NOMO-1 treated with DMSO at 0.1 percent for 48 hours (cell line): ENCODE measurements around the gene HOXC5.
"Not testable (repeated sequence)": the region's sequence is repeated elsewhere in the genome, so short reads cannot be mapped to it uniquely, and the experiment has no call there.

Experiments used
- DNase-seq: peaks from one replicate; lab custom pipeline; 2025; ENCODE audit not compliant: unreplicated experiment; lab: John Stamatoyannopoulos, UW

The HOXC5 gene

GRCh38 chr12:54032086-54032619 lies 697 bp upstream of the HOXC5 start:
- no peak for DNase-seq

GRCh38 chr12:54033106-54033979 lies 493 bp downstream of the HOXC5 start:
- DNase-seq: no peak

- DNase-seq: no peak
Measured at GRCh38 chr12:54033980-54034784, 1.3 kb downstream of the HOXC5 start.

GRCh38 chr12:54034785-54035310 lies 2.0 kb downstream of the HOXC5 start:
- DNase-seq: no peak

DNA sequence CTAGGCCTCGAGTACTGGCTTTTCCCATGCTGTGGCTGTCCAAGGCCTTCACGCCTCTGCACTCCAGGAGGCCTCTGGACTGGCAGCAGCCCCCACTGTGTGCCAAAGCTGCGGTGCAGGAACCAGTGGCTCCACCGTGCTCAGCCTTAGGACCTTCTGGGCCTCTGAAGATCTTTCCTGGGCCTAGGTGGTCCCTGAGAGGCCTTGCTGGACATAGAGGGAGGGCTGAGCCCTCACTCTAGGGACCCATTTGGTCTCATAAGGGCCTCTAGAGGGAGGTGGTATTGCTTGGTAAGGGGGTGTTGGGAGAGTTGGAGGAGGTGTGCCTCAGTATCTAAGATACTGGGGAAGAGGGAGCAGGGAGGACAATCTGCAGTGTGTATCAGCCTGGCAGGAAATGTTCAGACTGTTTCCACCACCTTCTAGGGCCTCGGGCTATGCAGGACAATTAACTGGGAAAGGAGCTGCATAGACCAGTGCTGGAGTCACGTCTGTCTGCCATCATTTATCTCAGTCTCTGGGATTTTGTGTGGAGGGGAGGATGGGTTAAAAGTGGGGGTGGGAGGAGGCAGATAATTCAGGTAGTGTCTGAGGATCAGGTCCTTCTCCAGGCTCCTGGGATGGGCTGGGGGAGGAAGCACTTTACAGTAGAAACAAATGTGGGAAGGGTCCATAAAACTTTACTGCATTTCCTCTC lies 2.9 kb downstream of the HOXC5 start:
- DNase-seq: no peak

DNA sequence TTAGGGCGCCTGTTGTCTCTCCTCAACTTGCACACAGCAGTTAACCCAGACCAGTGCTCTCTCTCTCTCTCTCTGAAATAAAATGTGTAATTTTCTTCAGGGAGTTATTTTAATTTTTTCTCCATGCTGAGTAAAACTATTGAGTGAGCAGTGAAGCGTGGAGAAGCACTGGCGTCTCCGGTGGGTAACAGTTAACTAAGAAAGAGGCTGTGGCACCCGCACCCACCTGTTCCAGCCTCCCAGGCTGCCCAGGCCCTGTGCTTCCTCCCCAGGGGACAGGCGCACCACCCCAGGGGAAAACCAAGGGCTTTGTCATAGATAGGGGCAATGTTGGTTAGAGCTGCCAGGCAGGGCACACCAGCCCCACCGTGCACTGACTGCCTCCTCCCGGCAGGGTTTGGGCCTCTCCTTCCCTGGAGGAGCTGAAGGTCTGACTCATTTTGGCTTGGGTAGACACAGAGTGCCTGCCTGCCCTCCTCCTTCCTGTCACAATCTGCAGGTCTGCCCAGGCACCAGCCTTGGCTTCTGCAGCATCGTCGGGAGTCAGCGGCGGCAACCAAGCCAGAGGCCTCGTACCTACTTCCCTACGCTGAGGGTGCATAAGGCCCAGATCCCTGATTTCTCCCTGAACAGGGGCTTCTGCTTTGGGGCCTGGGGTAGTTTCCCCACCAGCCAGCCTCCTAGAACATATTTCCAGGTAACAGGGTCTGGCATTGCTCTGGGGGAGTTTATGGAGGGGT lies 3.9 kb downstream of the HOXC5 start:
- no peak for DNase-seq

DNA sequence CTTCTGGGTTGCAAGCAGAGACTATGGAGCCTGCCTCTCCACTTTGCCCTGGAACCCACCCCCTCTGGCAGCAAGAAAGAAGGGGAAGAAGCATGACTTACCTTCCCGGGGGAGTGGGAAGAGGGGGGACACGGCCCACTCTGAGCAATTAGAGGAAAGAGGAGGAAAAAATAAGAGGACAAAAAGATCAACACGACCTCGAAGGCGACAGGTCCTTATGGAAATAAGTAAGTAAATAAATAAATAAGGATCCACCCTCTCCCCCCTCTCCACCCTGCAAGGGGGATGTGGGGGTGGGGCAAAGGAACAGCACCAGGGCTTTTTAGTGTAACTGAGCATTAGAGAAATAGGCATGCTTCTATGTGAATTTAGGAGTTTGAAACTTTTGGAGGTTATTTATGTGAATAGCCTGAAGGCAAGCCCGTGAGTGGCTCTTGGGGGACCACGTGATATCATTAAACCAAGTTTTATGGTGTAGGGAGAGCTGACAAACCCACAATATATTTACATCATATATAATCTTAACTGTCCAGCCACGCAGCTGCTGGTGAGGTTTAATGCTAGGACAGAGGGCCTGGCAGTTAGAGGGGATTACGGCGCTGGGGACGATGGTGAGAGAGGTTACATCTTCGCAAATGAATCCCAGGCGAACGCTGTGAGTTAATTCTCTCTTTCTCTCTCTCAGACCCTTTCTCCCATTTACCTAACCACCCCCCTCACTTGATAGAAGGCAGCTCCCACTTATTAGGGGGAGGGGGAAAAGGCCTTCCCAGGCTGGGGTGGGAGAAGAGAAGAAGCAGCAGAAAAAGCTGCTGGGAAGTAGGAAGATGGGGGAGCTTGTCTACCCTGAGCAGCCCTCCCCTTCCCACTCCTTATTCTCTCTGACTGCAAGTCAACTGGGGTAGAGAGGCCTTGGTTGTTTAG lies 4.8 kb downstream of the HOXC5 start:
- DNase-seq: no peak

- DNase-seq: no peak
Measured at GRCh38 chr12:54038284-54038870, 5.5 kb downstream of the HOXC5 start.

DNA sequence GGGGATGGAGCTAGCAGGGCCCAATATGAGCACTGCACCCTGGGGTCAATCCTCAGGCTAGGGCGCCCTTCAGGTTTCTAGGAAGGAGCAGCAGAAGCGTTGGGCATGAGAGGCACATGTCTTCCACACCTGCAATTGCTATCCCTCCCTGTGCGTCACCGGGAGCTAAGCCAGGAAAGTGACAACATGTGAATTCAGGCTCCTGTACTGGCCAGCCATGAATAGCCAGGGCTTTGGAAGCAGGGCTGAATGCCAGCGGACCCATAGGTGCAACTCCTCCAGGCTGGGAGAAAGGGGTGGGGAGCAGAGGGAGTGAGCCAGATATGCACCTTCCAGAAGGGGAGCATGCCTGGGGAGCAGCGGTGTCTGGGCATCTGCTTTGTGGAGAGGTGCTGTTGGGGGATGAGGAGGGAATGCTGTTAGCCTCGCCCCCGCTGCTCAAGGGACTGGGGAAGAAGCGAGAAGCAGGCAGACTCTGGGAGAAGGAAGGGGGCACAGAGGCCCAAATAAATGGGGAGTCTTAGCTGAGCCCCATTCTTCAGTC lies 6.1 kb downstream of the HOXC5 start:
- no peak for DNase-seq

GRCh38 chr12:54039417-54040147 lies 6.7 kb downstream of the HOXC5 start:
- no peak for DNase-seq

GRCh38 chr12:54040148-54040494 lies 7.3 kb downstream of the HOXC5 start:
- no peak for DNase-seq

DNA sequence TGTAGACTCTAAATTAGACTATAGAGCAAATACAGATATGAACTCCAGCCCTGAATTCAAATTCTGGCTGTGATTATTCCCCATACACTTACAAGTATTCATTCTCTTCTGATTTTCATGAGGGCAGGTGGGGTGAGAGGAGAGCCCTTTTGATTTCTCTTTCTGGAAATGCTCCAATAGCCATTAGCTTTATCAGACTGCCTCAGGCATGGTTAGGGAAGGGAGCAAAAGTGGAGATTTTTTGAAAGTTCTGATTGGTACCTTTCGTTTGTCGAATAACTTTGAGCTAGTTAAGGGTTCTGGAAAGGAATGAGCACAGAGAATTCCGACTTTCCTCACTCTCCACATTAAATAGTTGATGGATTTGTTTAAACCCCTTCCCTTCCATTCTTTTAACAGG lies 7.8 kb downstream of the HOXC5 start:
- no peak for DNase-seq

- no peak for DNase-seq
Measured at GRCh38 chr12:54041097-54041690, 8.3 kb downstream of the HOXC5 start.

- not testable (repeated sequence) for DNase-seq
Measured at GRCh38 chr12:54042033-54042432, 9.2 kb downstream of the HOXC5 start.

DNA sequence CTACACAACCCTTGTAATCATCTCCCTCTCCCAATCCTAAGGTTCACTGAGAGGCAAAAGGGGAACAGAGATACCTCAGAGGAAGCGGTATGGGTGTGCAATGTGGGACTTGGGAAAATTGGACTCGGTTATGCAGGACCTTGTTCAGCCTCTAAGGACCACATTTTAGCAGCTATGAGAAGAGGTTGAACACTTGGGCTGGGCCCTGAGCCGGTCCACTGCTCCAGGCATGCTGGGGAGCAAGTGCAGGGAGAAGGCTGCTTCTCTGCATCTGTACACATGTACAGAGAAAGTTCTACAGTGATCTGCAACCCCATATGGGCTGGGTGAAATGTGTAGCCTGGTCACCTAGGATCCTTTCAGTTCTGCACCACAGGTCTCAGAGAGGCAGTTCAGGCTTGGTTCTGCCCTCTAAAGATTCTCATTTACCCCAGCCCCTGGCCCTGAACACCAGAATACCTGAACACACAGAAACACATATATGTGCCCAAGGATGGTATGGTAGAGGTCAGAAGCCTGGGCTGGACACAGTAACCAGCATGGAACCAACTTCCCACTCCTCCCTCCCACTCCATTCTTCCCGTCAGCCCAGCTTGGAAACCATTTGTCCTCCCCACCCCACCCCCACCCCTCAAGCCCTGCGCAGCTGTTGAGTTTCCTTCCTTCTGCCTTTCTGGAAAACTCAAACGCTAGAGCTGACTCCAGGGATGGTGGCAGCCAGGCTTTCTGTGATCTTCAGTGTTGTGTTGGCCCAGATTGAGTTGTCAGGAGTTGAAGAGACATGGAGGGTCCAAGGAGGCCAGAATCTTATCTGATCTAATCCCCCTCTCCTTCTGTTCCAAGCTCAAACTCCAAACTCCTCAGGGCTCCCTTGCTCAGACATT lies 10.4 kb downstream of the HOXC5 start:
- no peak for DNase-seq

- DNase-seq: no peak
Measured at GRCh38 chr12:54044425-54045103, 11.7 kb downstream of the HOXC5 start.
